Peyer's patch (tissue), 4 donors: ENCODE measurements around the gene SLCO4A1.

ENCODE experiments used
- POLR2A ChIP-seq, 2 donors: fragments of 450-650 bp; IDR thresholded peaks; one replicate each; pipeline ENCODE4 v1.5.1; 2017; ENCODE audit warnings: antibody characterized with exemption in 2 of 2, mild to moderate bottlenecking in 2 of 2, moderate library complexity in 2 of 2
- TF ChIP-seq, protein P1 (sequence below), 6 experiments: fragments of 450-650 bp in 4 of 6; fragments of 200-600 bp in 2 of 6; sonication (generic) in 1 of 6; IDR thresholded peaks; one replicate each; pipeline ENCODE4 v1.5.1; 2017 to 2019; ENCODE audit warnings: antibody characterized with exemption in 6 of 6, mild to moderate bottlenecking in 3 of 6, moderate library complexity in 1 of 6

GRCh38 chr20:62694106-62694505 lies 51.8 kb downstream of the SLCO4A1 start:
- TF ChIP-seq, protein P1, sequence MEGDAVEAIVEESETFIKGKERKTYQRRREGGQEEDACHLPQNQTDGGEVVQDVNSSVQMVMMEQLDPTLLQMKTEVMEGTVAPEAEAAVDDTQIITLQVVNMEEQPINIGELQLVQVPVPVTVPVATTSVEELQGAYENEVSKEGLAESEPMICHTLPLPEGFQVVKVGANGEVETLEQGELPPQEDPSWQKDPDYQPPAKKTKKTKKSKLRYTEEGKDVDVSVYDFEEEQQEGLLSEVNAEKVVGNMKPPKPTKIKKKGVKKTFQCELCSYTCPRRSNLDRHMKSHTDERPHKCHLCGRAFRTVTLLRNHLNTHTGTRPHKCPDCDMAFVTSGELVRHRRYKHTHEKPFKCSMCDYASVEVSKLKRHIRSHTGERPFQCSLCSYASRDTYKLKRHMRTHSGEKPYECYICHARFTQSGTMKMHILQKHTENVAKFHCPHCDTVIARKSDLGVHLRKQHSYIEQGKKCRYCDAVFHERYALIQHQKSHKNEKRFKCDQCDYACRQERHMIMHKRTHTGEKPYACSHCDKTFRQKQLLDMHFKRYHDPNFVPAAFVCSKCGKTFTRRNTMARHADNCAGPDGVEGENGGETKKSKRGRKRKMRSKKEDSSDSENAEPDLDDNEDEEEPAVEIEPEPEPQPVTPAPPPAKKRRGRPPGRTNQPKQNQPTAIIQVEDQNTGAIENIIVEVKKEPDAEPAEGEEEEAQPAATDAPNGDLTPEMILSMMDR (IDR thresholded peaks at IDR 0.05): no peak
- no peak for TF ChIP-seq POLR2A (IDR thresholded peaks at IDR 0.05)
